ENCODE measurements around the gene CRTC1.

The CRTC1 gene

DNA sequence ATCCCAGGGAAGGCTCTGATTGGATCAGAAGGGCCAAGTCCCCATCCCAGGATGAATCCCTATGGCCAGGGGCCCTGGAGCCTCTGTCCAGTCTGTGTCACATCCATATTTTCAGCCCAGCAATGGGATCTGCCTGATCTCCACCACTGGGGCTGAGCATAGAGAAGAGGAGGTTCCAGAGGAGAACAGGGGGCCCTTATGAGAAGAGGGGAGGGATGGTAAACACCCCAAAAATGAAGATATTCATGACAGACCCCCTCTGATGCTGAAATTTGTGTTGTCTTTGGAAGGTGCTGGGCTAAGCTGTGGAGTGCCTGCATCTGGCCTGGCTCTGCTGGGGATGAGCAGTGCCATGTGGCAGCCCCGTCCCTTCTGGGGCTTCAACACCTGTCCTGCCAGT, 32.2 kb upstream of the CRTC1 start:
- DNase-seq (ENCODE audit: low spot score): no peak
- in situ Hi-C loops (cut with MboI; ENCODE audit: low pct_unique_long_range_greater_than_20kb, low sequenced_read_pairs, unreplicated experiment): no loop called here
- TF ChIP-seq, protein P1, sequence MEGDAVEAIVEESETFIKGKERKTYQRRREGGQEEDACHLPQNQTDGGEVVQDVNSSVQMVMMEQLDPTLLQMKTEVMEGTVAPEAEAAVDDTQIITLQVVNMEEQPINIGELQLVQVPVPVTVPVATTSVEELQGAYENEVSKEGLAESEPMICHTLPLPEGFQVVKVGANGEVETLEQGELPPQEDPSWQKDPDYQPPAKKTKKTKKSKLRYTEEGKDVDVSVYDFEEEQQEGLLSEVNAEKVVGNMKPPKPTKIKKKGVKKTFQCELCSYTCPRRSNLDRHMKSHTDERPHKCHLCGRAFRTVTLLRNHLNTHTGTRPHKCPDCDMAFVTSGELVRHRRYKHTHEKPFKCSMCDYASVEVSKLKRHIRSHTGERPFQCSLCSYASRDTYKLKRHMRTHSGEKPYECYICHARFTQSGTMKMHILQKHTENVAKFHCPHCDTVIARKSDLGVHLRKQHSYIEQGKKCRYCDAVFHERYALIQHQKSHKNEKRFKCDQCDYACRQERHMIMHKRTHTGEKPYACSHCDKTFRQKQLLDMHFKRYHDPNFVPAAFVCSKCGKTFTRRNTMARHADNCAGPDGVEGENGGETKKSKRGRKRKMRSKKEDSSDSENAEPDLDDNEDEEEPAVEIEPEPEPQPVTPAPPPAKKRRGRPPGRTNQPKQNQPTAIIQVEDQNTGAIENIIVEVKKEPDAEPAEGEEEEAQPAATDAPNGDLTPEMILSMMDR (IDR thresholded peaks at IDR 0.05; ENCODE audit: extremely low read depth, insufficient read depth, missing control alignments): no peak

DNA sequence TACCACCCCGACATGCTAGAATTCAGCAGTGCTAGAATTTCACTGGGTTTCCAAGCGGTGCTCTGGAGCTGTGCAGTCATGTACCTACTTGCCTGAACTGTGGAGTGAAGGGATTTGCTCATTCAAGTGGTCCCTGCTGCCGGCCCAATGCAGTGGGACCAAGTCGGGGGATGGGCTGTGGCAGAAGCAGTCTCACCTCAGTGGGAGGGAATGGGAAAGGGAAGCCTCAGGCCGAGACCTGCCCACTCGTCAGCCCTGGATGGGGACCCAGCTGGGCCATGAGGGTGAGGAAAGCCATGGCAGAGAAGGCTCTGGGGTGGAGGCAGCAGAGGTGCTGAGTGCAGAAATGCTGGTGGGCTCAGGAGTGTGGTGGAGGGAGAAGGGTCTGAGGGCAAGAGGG, 31.7 kb upstream of the CRTC1 start:
- DNase-seq (ENCODE audit: low spot score): no peak
- in situ Hi-C loops (cut with MboI; ENCODE audit: low pct_unique_long_range_greater_than_20kb, low sequenced_read_pairs, unreplicated experiment): no loop called here
- TF ChIP-seq, protein P1 (IDR thresholded peaks at IDR 0.05; ENCODE audit: extremely low read depth, insufficient read depth, missing control alignments): no peak

DNA sequence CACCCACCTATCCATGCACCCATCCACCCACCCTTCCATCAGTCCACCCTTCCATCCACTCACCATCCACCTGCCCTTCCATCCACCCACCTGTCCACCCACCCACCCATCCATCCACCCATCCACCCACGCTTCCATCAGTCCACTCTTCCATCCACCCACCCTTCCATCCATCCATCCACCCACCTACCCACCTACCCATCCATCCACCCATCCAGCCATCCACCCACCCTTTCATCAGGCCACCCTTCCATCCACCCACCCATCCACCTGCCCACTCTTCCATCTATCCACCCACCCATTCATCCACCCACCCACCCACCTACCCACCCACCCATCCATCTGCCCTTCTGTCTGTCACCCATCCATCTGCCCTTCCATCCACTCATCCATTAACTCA, 29.6 kb upstream of the CRTC1 start:
- DNase-seq (ENCODE audit: low spot score): no peak
- TF ChIP-seq, protein P1 (IDR thresholded peaks at IDR 0.05; ENCODE audit: extremely low read depth, insufficient read depth, missing control alignments): no peak
- in situ Hi-C loops (cut with MboI; ENCODE audit: low pct_unique_long_range_greater_than_20kb, low sequenced_read_pairs, unreplicated experiment): no loop called here

DNA sequence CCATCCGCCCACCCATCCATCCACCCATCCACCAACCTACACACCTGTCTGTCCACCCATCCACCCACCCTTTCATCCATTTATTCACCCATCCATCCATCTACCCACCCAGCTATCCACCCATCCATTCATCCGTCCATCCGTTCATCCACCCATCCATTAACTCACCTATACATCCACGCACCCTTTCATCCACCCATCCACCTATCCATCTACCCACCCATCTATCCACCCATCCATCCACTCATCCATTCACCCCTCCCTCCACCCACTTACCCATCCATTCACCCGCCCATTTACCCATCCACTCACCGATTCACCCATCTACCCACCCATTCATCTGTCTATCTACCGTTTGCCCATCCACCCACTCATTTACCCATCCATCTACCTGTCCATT, 29.0 kb upstream of the CRTC1 start:
- DNase-seq (ENCODE audit: low spot score): no peak
- in situ Hi-C loops (cut with MboI; ENCODE audit: low pct_unique_long_range_greater_than_20kb, low sequenced_read_pairs, unreplicated experiment): no loop called here
- TF ChIP-seq, protein P1 (IDR thresholded peaks at IDR 0.05; ENCODE audit: extremely low read depth, insufficient read depth, missing control alignments): no peak

DNA sequence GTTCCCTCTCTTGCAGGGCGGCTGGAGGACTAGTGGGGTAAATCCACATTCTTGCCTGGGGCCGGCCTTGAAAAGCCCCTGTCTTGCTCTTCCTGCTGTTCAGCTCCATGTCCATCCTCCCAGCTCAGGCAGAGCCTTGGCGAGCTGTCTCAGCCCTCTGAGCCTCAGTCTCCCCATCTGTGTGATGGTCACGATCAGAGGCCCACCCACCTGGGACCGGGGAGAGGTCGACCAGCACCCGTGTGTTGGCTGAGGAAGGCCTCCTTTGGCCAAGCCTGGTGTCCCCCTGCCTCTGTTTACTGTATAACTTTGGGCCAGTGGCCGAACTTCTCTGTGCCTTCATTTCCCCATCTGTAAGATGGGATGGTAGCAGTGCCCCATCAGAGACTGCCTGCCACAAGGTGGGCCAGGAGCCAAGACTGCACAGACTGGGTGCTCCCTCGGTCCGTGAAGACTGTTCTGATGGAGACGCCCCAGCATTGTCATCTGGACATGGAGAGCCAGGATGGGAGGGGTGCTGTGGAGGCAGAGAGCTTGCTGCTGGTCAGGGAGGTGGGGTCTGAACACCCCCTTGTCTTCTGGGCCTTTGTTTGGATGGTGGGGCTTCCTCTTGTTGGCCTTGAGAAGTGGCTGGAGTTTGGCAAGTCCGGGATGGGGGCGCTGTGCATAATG, 28.2 kb upstream of the CRTC1 start:
- TF ChIP-seq, protein P1 (IDR thresholded peaks at IDR 0.05; ENCODE audit: extremely low read depth, insufficient read depth, missing control alignments): no peak
- in situ Hi-C loops (cut with MboI; ENCODE audit: low pct_unique_long_range_greater_than_20kb, low sequenced_read_pairs, unreplicated experiment): no loop called here
- DNase-seq (ENCODE audit: low spot score): no peak

DNA sequence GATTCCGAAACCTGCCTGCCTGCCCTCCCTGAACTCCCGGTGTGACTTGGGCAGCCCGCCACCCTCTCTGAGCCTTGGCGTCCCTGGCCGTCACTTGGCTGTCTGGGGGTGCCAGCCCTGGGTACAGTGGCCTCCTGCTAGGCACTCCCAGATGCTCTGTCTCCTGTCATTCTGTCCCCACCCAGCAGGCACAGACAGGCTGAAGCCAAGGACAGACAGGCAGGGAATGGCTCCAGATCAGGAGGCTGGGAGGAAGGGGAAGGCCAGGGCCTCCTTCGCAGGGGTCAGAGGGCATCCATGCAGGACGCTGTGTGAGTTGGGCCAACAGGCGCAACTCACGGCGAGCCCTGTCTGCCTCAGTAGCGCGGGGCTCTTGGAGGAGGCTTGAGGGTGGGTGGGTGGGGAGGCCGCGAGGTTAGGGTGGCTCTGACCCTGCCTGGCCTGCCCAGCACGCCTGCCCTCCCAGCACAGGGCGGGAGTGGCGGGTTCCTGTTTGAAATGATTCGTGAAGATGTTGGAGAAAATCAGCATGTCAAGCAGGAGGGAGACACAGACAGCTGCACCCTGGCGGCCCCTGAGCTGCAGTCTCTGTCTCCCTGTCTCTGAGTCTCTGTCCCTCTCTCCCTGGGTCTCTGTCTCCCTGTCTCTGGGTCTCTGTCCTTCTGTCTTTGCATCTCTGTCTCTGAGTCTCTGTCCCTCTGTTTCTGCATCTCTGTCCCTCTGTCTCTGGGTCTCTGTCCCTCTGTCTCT, 27.0 kb upstream of the CRTC1 start:
- no peak for DNase-seq (ENCODE audit: low spot score)
- in situ Hi-C loops (cut with MboI; ENCODE audit: low pct_unique_long_range_greater_than_20kb, low sequenced_read_pairs, unreplicated experiment): no loop called here
- TF ChIP-seq, protein P1 (IDR thresholded peaks at IDR 0.05; ENCODE audit: extremely low read depth, insufficient read depth, missing control alignments): no peak
